HEK293 (cell line): ENCODE measurements around the gene DUSP2.

Source experiments
- GLI4 ChIP-seq: fragments of 450-650 bp; formaldehyde crosslinking; IDR thresholded peaks from 2 replicates; pipeline ENCODE4 v1.5.1; 2016; ENCODE audit warnings: missing biosample characterization, missing genetic modification characterization
- KLF16 ChIP-seq: fragments of 450-650 bp; formaldehyde crosslinking; IDR thresholded peaks from 2 replicates; pipeline ENCODE4 v1.5.1; 2017; ENCODE audit warnings: missing biosample characterization, missing genetic modification characterization
- SCRT2 ChIP-seq: fragments of 450-650 bp; formaldehyde crosslinking; IDR thresholded peaks from 2 replicates; pipeline ENCODE4 v1.5.1; 2016; ENCODE audit warnings: missing biosample characterization, missing genetic modification characterization
- ZBTB8A ChIP-seq: fragments of 450-650 bp; formaldehyde crosslinking; IDR thresholded peaks from 2 replicates; pipeline ENCODE4 v1.5.1; 2016; ENCODE audit warnings: missing biosample characterization, missing genetic modification characterization
- ZNF114 ChIP-seq: fragments of 450-650 bp; formaldehyde crosslinking; IDR thresholded peaks from 2 replicates; pipeline ENCODE4 v1.5.0; 2017; ENCODE audit warnings: missing biosample characterization, missing genetic modification characterization
- ZNF184 ChIP-seq: fragments of 450-650 bp; IDR thresholded peaks from 2 replicates; pipeline ENCODE4 v1.5.1; 2018; ENCODE audit warnings: missing biosample characterization, mild to moderate bottlenecking, missing genetic modification characterization
- ZNF248 ChIP-seq: fragments of 450-650 bp; formaldehyde crosslinking; IDR thresholded peaks from 2 replicates; pipeline ENCODE4 v1.5.1; 2017; ENCODE audit warnings: missing biosample characterization, missing genetic modification characterization
- ZNF48 ChIP-seq: fragments of 450-650 bp; formaldehyde crosslinking; IDR thresholded peaks from 2 replicates; pipeline ENCODE4 v1.5.1; 2016; ENCODE audit warnings: missing biosample characterization, missing genetic modification characterization
- ZNF561 ChIP-seq: fragments of 450-650 bp; IDR thresholded peaks from 2 replicates; pipeline ENCODE4 v1.5.1; 2018; ENCODE audit warnings: missing biosample characterization, missing genetic modification characterization, borderline replicate concordance
- TF ChIP-seq, protein P1 (sequence below): fragments of 450-650 bp; formaldehyde crosslinking; IDR thresholded peaks from 2 replicates; pipeline ENCODE4 v1.5.1; 2016; ENCODE audit warnings: missing biosample characterization, missing genetic modification characterization
- TF ChIP-seq, protein P2 (sequence below): fragments of 450-650 bp; formaldehyde crosslinking; IDR thresholded peaks from 2 replicates; pipeline ENCODE4 v1.5.1; 2016; ENCODE audit warnings: missing biosample characterization, missing genetic modification characterization, low read depth
- TF ChIP-seq, protein P3 (sequence below): fragments of 450-650 bp; formaldehyde crosslinking; IDR thresholded peaks from 2 replicates; pipeline ENCODE4 v1.5.1; 2017; ENCODE audit warnings: missing biosample characterization, mild to moderate bottlenecking, missing genetic modification characterization, moderate library complexity
- TF ChIP-seq, protein P4 (sequence below): fragments of 450-650 bp; formaldehyde crosslinking; IDR thresholded peaks from 2 replicates; pipeline ENCODE4 v1.5.1; 2017; ENCODE audit warnings: missing biosample characterization, missing genetic modification characterization
- TF ChIP-seq, protein P5 (sequence below): fragments of 450-650 bp; formaldehyde crosslinking; IDR thresholded peaks from 2 replicates; pipeline ENCODE4 v1.5.1; 2016; ENCODE audit warnings: missing biosample characterization, missing genetic modification characterization, low read depth

DNA sequence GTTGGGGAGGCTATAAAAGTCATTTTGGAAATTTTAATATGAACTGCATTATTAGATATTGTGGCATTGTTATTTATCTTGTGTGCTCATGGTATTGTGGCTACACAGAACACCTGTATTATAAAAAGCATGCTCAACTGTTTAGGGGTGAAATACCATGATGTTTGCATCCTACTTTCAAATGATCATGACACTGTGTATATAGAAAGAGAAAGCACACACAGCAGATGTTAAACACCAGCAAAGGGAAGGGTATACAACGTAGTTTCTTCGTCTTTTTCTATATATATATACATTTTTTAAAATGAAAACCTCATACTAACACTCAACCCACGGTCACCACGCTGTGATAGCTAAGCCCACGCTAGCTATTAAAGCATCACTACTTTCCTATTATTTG is 36.3 kb upstream of the DUSP2 start:
- no peak for TF ChIP-seq KLF16
- TF ChIP-seq GLI4 (tag by site-specific recombination), result no peak
- TF ChIP-seq, protein P1, sequence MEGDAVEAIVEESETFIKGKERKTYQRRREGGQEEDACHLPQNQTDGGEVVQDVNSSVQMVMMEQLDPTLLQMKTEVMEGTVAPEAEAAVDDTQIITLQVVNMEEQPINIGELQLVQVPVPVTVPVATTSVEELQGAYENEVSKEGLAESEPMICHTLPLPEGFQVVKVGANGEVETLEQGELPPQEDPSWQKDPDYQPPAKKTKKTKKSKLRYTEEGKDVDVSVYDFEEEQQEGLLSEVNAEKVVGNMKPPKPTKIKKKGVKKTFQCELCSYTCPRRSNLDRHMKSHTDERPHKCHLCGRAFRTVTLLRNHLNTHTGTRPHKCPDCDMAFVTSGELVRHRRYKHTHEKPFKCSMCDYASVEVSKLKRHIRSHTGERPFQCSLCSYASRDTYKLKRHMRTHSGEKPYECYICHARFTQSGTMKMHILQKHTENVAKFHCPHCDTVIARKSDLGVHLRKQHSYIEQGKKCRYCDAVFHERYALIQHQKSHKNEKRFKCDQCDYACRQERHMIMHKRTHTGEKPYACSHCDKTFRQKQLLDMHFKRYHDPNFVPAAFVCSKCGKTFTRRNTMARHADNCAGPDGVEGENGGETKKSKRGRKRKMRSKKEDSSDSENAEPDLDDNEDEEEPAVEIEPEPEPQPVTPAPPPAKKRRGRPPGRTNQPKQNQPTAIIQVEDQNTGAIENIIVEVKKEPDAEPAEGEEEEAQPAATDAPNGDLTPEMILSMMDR, result no peak
- no peak for TF ChIP-seq ZBTB8A
- TF ChIP-seq ZNF114 (tag by site-specific recombination), result no peak
- TF ChIP-seq, protein P2, sequence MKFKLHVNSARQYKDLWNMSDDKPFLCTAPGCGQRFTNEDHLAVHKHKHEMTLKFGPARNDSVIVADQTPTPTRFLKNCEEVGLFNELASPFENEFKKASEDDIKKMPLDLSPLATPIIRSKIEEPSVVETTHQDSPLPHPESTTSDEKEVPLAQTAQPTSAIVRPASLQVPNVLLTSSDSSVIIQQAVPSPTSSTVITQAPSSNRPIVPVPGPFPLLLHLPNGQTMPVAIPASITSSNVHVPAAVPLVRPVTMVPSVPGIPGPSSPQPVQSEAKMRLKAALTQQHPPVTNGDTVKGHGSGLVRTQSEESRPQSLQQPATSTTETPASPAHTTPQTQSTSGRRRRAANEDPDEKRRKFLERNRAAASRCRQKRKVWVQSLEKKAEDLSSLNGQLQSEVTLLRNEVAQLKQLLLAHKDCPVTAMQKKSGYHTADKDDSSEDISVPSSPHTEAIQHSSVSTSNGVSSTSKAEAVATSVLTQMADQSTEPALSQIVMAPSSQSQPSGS (tag by site-specific recombination), result no peak
- TF ChIP-seq, protein P3, sequence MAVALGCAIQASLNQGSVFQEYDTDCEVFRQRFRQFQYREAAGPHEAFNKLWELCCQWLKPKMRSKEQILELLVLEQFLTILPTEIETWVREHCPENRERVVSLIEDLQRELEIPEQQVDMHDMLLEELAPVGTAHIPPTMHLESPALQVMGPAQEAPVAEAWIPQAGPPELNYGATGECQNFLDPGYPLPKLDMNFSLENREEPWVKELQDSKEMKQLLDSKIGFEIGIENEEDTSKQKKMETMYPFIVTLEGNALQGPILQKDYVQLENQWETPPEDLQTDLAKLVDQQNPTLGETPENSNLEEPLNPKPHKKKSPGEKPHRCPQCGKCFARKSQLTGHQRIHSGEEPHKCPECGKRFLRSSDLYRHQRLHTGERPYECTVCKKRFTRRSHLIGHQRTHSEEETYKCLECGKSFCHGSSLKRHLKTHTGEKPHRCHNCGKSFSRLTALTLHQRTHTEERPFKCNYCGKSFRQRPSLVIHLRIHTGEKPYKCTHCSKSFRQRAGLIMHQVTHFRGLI (tag by site-specific recombination), result no peak
- TF ChIP-seq, protein P4, sequence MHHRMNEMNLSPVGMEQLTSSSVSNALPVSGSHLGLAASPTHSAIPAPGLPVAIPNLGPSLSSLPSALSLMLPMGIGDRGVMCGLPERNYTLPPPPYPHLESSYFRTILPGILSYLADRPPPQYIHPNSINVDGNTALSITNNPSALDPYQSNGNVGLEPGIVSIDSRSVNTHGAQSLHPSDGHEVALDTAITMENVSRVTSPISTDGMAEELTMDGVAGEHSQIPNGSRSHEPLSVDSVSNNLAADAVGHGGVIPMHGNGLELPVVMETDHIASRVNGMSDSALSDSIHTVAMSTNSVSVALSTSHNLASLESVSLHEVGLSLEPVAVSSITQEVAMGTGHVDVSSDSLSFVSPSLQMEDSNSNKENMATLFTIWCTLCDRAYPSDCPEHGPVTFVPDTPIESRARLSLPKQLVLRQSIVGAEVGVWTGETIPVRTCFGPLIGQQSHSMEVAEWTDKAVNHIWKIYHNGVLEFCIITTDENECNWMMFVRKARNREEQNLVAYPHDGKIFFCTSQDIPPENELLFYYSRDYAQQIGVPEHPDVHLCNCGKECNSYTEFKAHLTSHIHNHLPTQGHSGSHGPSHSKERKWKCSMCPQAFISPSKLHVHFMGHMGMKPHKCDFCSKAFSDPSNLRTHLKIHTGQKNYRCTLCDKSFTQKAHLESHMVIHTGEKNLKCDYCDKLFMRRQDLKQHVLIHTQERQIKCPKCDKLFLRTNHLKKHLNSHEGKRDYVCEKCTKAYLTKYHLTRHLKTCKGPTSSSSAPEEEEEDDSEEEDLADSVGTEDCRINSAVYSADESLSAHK (tag by site-specific recombination), result no peak
- TF ChIP-seq SCRT2, result no peak
- TF ChIP-seq, protein P5, sequence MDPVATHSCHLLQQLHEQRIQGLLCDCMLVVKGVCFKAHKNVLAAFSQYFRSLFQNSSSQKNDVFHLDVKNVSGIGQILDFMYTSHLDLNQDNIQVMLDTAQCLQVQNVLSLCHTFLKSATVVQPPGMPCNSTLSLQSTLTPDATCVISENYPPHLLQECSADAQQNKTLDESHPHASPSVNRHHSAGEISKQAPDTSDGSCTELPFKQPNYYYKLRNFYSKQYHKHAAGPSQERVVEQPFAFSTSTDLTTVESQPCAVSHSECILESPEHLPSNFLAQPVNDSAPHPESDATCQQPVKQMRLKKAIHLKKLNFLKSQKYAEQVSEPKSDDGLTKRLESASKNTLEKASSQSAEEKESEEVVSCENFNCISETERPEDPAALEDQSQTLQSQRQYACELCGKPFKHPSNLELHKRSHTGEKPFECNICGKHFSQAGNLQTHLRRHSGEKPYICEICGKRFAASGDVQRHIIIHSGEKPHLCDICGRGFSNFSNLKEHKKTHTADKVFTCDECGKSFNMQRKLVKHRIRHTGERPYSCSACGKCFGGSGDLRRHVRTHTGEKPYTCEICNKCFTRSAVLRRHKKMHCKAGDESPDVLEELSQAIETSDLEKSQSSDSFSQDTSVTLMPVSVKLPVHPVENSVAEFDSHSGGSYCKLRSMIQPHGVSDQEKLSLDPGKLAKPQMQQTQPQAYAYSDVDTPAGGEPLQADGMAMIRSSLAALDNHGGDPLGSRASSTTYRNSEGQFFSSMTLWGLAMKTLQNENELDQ (tag by site-specific recombination), result no peak
- TF ChIP-seq ZNF48 (tag by site-specific recombination), result no peak
- TF ChIP-seq ZNF248 (tag by site-specific recombination), result no peak
- no peak for TF ChIP-seq ZNF184 (tag by site-specific recombination)
- no peak for TF ChIP-seq ZNF561 (tag by site-specific recombination)
